Vagina (tissue), 2 donors: ENCODE measurements around the gene TIAM2.

Experiments
- CTCF ChIP-seq, 3 experiments: fragments of 450-650 bp in 2 of 3; fragments of 200-600 bp in 1 of 3; sonication (generic) in 1 of 3; IDR thresholded peaks; one replicate each; pipeline ENCODE4 v1.5.1; 2017 to 2019; ENCODE audit warnings: antibody characterized with exemption in 3 of 3, mild to moderate bottlenecking in 2 of 3, moderate library complexity in 2 of 3
- POLR2AphosphoS5 ChIP-seq, 2 donors: sonication (generic); formaldehyde crosslinking; IDR thresholded peaks; one replicate each; pipeline ENCODE4 v1.9.0; 2017; ENCODE audit warnings: antibody characterized with exemption in 2 of 2, mild to moderate bottlenecking in 2 of 2, low read depth in 1 of 2; ENCODE audit not compliant: insufficient read depth in 1 of 2

- TF ChIP-seq CTCF (IDR thresholded peaks at IDR 0.05), result no peak
- TF ChIP-seq POLR2AphosphoS5 (IDR thresholded peaks at IDR 0.05; ENCODE audit: insufficient read depth in 1 of 2, low read depth in 1 of 2), result no peak
Observed at GRCh38 chr6:155045561-155046404, 50.7 kb downstream of the TIAM2 start.
